T-helper 9 cell (primary cell): ENCODE measurements around the gene NUP93.
"Not testable (repeated sequence)": the region's sequence is repeated elsewhere in the genome, so short reads cannot be mapped to it uniquely, and the experiment has no call there.

Experiments used
- DNase-seq: peaks from one replicate; pipeline ENCODE4 v3.0.0-alpha.2; 2020

NUP93 gene

DNA sequence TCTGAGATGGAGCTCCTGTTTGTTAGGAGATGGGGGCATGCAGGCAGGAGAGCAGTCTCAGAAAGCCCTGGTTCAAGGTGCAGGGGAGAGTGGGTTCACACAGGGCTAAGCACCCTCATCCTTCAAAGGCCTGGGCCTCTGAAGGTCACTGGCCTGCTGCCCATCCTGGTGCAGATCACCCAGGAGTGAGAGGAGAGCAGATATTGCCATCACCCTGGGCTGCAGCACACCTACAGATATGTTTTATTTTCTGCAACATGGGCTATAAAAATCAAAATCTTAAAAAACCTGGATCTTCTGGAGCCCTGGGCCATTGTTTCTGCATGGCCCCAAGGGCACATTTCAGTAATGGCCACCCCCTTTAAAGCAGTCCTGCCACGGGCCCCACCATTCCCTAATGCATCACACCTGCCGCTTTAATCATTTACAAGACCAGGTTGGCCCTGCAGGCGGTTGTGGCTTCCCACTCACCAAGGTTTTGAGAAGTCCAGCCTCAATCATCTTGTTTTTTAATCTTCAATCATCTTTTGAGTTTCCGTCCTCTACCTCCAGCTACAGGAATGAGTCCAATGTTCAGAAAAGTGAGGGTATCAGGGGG is 20.4 kb upstream of the NUP93 start:
- DNase-seq = no peak

DNA sequence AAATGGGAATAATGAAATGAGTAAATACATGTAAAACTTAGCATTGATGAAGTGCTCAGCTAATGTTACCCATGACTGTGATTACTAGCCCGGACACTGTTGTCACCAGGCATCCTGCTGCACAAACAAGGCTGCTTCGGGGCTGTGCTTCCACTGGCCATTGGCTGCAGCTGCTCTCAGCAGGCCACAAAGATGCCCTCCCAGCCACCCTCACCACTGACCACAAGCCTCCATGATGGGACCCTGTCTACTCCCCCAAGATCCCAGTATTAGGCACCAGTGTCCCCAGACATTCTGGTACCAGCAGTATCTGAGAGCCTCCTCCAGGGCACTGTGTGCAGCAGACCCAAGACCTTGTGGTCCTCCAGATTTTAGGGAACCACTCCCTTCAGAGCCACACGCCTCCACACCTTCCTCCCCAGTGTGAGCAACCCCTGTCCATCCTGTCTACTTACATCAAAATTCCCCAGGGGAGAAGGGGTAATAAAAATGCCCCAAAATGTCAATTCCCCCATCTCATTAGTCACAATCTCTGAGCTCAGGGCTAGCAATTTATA is 19.7 kb upstream of the NUP93 start:
- no peak for DNase-seq

DNA sequence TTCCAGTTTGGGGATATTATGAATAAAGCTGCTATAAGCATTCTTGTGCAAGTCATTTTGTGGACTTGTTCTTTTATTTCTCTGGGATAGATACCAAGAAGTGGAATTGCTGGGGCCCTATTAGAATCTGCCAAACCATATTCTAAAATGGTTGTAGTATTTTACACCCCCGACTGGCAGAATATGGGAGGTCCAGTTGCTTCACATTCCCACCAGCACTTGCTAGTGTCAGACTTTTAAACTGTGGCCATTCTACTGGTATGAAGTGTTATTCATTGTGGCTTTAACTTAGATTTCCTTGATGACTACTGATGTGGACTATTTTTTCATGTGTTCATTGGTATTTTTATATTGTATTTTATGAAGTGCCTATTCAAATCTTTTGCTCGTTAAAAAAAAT is 18.1 kb upstream of the NUP93 start:
- DNase-seq = no peak

DNA sequence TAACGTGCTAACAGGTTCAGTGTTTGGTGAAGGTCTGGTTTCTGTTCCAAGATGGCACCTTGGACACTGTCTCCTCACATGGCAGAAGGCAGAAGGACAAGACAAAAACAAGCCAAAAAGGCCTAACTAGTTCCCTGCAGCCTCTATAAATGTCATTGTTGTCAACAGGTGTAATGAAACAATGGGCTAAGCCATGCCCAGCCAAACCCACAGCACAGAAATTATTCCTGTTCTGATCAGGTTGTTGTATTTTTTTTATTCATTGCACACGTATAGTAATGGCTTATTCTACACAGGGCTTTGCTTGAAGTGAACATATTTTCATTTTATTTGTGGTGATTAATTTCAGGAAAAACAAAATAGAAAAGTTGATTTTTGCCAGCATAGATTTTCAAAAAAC is 16.1 kb upstream of the NUP93 start:
- DNase-seq = no peak

DNA sequence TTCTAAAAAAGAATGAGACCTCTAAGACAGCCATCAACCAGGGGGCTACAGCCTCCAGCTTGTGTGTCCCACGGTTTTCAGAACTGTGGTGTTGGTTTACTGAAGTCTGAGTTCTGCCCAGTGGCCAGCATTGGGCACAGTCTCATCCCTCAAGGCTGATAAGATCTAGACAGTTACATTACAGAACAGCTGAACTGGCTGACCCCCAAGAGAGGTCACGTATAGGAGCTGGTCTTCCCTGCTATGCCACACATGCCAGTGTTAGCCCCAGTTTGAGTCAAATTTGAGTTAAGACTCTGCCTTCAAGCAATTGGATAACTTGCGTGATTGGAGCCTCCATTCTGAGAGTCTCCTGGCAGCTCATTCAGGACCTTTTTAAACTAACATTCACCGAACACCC is 14.8 kb upstream of the NUP93 start:
- DNase-seq = no peak

DNA sequence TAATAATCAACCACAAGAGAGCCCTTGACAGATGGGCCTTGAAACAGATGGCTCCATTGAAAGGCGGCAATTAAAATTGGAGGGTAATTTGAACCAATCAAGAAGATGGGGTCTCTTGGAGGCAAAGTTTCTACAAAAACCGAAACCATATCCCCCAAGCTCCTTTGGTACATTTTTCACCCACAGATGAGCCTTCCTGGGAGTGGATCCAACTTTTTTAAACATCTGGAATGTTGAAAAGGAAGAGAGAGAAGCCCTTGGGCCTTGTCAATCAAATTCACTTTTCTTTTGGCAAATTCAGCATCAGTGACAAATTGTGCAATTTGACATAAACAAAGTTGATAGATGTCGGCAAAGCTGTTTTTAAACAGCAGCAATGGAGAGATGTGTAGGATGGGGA is 13.2 kb upstream of the NUP93 start:
- no peak for DNase-seq

DNA sequence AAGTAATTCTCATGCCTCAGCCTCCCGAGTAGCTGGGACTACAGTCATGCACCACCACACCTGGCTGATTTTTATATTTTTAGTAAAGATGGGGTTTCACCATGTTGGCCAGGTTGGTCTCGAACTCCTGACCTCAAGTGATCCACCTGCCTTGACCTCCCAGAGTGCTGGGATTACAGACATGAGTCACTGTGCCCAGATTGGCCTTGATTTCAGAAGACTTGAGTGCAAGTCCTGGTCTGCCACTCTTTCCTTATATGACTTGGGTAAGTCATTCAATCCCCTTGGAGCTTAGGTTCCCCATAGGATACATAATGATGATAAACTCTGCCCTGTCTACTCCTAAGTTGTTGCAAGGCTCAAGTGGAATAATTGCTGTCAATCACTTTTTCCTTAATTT is 12.4 kb upstream of the NUP93 start:
- DNase-seq = not testable (repeated sequence)

DNA sequence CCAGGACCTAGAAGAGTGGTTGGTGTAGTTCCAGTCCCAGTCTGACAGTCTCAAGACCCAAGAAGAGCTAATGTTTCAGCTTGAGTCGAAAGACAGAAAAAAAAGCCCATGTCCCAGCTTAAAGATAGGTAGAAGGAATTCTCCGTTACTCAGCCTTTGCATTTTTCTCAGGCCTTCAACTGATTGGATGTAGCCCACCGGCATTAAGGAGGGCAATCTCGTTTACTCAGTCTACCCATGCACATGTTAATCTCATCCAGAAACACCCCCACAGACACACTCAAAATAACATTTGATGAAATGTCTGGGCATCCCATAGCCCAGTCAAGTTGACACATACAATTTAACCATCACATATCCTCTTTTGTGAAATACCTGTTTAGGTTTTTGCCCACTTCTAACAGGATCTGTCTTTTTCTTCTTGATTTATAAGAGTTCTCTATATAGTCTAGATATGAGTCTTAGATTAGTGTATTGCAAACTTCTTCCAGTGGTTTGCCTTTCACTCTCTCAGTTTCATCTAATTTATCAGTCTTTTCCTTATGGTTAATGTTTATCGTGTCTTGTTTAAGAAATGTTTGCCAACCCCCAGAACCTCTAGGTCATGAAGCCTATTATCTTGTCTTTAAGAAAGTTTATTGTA is 7.6 kb upstream of the NUP93 start:
- DNase-seq = no peak

DNA sequence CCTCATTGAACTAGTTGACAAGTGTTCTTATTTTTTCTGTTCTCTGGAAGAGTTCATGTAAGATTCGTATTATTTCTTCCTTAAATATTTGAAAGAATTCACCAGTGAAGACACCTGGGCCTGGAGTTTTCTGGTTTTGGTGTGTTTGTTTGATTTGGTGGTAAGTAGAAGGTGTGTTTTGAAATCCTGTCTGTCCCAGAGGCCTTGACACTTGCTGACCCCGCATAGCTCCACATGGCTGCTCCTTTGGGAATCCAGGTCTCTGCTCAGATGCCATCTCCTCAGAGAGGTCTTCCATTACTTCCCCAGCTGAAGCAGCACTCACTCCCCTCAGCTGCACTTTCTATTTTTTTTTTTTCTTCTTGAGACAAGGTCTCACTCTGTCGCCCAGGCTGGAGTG is 5.7 kb upstream of the NUP93 start:
- DNase-seq = no peak

DNA sequence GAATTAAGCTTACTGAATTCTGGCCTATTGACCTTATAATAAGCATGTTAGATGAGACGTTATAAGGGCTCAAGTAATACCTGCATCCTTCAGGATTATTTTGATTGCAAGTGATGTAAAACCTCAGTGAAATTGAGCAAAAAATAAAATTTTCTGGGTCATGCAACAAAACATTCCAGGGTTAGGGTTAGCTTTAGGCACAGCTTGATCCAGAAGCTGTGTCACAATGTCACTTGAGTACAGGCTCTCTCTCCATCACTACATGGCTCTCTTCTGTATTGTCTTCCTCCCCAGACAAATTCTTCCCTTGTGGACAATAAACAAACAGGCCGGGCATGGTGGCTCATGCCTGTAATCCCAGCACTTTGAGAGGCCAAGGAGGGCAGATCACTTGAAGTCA is 3.6 kb upstream of the NUP93 start:
- DNase-seq = no peak

DNA sequence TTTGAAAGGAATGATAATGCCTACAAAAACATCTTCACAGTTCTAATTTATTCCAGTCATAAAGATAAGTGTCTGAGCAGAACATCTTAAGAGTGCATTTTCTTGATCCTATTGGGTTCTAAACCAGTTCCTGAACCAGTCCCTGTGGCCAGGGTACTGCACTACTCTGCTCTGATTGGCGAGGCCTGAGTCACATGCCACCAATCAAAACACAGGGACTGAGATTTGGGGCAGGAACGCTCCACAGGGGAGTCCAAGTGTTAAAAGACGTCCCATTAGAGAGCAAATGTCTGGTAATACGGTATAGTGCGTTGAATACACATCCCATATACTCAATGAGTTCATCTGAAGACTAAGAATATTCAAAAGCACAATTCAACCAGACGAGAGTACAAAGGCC is 3.0 kb upstream of the NUP93 start:
- DNase-seq = no peak

DNA sequence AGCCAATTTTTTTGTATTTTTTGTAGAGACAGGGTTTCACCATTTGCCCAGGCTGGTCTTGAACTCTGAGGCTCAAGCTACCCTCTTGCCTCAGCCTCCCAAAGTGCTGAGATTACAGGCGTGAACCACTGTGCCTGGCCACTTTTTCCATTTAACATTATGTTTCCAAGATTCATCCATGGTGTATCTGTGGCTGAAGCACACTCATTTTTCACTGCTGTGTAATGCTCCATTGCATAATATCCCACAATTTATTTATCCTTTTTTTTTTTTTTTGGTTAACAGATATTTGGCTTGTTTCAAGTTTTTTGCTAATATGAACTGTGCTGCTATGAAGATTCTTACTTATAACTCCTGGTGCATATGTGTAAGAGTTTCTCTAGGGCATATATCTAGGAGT is 1.9 kb upstream of the NUP93 start:
- DNase-seq = no peak

DNA sequence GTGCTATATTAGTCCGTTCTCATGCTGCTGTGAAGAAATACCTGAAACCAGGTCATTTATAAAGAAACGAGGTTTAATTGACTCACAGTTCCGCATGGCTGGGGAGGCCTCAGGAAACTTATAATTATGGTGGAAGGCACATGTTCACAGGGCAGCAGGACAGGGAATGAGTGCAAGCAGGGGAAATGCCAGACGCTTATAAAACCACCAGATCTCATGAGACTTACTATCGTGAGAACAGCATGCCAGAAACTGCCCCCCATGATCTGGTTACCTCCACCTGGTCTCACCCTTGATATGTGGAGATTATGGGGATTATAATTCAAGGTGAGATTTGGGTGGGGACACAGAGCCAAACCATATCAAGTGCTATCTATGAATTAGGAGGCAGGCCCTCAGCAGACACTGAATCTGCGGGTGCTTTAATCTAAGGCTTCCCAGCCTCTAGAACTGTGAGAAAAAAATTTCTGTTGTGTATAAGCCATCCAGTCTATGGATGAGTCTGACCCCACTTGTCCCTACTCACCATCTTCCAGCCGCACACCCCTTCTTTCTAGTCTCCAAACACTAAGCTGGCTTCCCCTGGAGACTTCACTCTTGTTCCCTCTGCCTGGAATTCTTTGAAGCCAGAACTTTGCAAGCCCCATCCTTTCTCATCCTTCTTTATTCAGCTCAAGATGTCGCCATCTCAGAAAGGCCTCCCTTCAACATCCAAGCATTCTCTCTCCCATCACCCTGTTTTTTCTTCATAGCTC is 772 bp upstream of the NUP93 start:
- no peak for DNase-seq

DNA sequence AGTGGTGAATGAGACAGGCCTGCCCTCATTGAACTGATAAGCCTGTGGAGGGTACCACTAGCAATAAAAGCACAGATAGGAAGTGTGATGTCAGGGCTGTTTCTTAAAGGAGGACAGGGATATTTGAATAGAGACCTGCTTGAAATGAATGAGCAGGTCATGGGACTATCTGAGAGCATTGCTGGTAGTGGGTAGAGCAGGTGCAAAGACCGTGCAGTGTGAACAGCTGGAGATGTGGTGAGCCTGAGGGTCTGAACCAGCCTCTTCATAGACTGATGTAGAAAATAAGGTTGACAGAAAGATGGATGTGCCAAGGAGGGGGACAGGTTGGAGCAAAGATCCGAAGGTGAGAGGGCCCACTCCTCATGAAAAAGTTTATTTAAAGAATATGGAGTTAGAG is 2.4 kb downstream of the NUP93 start:
- no peak for DNase-seq

DNA sequence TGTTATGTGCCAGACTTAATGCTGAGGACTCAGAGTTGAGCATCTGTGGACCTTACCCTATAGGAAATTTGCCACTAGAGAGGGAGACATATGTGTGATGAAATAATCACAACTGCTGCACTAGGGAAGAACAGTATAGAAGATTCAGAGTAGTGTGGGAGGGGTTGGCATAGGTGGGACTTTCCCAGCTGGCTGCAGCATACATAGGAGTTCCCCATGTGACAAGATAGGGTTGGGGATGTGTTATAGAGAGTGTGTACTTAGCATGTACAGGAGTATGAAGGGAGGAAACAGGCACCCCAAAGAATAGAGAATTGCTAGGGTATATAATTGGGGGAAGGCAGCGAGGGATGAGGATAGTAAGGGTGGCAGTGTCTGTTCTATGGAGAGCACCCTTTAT is 2.9 kb downstream of the NUP93 start:
- no peak for DNase-seq

DNA sequence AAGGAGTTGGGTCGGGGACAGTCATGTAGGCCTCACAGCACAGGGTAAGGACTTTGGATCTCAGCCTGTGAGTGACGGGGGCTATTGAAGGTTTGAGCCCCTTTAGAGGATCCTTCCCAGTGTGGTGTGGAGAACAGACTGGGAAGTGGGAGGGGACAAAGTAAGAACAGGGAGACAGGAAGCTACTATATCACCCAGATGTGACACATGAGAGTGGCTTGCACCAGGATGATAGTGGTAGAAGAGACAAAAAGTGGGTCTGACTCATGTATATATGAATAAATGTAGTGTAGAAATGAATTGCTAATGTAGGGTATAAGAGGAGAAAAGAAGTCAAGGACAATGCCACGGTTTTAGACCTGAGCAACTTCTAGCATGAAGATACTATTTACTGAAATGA is 4.5 kb downstream of the NUP93 start:
- DNase-seq = no peak

DNA sequence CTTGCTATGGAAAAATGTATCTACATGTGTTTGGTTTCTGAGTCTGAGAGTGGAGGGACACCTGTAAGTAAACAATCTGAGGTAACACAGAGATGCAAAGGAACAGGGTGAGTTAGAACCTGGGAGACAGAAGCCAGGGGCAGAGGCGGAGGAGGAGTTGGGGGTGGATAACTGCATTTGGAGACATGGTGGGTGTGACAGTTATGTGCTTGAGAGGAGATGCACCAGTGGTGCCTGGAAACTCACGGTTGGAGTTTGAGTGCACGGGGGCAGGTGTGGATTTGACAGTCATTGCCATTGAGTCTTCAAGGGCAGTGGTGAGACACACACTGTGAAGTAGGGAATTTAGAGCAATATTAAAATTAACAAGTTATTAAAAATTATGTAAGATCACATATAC is 6.5 kb downstream of the NUP93 start:
- no peak for DNase-seq

DNA sequence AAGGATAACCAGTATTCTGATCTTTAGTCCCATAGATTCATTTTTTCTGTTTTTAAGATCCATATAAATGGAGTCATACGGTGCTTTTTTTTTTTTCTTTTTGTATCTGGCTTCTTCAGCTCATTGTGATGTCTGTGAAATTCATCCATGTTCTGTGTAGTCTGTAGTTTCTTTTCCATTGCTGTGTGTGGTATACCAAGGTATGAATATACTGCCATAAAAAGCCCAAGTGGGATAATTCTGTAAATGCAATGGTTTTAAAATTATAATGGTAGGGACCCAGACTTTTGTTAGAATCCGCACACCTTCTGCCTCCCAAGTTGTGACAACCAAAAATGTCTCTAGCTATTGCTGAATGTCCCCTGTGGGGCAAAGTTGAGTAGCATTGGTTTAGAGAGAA is 7.6 kb downstream of the NUP93 start:
- DNase-seq = no peak

DNA sequence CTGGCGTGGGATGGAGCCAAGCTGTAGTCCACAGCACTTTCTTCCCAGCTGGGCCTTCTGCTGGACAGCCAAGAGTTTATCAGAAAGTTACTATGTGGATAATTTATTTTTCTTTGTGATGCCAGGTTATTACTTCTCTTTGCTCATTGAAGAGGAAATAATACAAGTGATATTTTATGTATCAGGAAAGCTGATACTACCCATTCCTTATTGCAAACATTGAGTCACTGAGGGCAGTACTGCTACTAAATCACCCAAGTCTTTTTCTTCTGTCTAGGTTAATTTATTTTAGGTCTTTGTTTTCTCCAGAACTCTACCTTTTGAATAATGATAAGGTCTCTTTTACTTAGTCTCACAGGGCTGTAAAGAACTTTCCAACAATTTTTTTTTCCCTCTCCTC is 8.3 kb downstream of the NUP93 start:
- DNase-seq = no peak

DNA sequence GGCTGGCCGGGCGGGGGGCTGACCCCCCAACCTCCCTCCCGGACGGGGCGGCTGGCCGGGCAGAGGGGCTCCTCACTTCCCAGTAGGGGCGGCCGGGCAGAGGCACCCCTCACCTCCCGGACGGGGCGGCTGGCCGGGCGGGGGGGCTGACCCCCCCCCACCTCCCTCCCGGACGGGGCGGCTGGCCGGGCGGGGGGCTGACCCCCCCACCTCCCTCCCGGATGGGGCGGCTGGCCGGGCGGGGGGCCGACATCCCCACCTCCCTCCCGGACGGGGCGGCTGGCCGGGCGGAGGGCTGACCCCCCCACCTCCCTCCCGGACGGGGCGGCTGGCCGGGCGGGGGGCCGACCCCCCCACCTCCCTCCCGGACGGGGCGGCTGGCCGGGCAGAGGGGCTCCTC is 9.4 kb downstream of the NUP93 start:
- not testable (repeated sequence) for DNase-seq

DNA sequence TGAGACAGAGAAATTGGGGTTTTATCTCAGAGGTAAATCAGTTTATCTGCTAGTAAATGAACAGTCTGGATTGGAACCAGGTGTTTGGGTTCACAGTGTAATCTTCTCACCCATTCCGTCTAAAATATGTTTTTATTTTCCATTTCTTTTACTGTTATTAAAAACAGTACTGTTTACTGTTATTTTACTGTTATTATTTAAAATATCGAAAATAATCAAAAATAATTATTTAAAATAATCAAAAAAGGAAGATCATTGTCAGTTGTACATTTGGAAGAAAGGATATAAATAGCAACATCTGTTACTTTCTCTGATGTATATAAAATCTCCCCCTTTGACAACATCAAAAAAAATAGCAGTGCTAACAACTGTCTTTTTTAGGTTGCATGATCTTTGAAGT is 11.5 kb downstream of the NUP93 start:
- no peak for DNase-seq

DNA sequence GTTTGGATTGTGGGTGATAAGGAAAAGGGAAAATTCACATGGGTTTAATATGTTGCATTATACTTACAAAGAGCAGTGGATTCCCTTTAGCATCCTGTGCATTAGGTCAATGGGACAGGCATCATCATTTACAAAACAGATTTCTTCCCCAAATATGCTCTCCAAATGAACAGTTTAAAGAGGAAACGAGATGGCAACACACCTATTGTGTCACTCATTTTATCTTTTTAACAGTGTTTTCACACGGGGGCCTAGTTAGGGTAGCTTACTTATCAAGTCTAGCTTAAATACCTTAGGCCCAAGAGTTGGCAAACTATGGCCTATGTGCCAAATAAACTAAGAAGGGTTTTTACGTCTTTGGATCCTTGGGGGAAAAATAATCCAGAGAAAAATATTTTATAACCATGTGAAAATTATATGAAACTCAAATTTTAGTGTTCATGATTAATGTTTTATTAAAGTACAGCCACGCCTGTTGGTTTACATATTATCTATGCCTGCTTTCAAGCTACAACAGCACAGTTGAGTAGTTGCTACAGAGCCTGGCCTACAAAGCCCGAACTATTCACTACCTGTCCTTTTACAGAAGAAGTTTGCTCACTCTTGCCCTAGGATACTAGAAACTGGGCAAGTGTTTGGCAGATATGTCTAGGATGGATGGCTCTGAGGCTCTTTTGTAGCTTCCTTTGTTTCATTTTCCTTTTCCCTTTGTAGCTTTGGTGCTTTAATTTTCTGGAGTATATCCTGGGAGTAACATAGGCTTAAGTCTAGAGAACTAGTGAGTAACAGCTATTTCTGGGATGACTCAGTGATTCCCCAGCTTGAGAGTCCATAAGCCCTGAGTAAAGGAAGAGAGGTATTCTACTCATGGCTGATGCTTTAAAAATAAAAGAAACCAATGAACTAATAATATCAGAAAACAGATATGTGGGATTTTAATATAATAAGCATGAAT is 12.4 kb downstream of the NUP93 start:
- DNase-seq = no peak

DNA sequence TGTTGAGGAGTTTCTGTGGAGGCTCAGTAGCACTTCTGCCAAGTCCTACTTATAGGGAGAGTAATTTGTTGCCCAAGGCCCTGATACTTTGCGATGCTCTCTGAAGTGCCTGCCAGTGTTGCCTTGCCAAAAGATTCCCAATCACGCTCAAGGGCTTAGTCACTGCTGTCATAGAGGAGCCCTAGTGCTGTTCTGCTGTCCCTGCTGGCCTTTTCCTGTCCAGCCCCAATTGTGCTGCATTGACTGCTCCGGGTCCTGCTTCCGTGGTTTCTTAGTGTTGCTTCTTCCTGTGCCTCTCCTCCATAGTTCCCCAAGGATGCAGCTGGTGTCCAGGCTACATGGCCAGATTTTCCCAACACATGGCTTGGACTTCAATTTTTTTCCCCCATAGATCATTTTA is 13.9 kb downstream of the NUP93 start:
- DNase-seq = no peak
